HUDEP-2 (cell line): ENCODE results near the gene SSR3.
A peak's percentile ranks its signal among the peaks of the same experiment; 100 is the strongest.

ENCODE experiments used
- DNase-seq, 76 experiments: peaks; one replicate each; lab custom pipeline; 2025; ENCODE audit not compliant: unreplicated experiment in 76 of 76; lab: John Stamatoyannopoulos, UW

Gene SSR3

DNA sequence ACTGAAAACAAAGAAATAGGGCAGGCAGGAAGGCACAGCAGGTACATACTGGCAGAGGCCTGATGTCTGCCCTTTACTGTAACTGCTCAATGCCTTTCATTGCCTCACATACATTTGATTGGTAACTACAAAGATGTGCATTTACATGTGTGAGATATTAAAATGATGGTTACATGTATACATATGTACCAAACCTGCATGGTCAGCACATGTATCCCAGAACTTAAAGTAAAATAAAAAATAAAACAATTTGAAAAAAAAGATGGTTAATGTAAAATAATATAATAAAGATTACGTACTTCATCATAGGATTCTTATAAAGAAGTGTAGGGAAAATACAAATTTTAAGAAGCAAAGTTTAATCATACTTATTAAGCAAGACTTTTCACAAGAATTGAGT, 15.1 kb downstream of the SSR3 start:
- DNase-seq = no peak

GRCh38 chr3:156539051-156539450, 15.9 kb downstream of the SSR3 start:
- no peak for DNase-seq

DNA sequence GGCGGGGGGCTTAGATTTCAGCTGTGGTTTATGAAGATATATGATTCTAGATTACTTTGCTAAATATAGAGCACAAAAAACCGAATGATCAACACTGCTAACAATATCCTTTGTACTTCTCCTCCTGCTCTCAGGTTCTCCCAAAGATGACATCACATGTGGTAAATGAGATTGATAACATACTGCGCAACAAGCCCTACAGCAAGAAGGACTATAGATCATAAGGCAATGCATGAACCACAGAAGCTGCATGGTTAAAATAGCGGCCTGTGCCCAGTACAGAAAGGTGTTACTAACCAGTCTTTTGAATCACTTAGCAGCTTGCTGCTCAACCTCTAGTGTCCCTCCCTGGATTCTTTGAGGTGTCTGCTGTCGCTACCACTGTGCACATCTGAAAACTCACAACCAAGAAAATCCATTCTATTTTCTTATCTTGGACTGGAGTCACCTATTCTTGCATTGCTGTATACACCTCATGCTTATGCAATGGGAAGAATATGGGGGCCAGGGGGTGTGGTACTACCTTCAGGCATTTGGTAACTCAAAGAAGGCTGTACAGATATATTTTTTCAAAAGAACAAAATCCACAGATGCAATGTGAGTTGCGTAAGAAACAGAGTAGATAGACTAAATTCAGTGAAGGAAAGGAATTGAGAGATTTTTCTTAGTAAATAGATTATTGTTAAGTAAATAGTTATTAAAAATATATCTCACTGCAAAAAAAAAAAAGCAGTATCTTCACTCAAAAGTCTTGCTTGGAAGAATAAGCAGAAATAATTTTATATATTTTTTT, 18.2 kb downstream of the SSR3 start:
- DNase-seq = no peak

GRCh38 chr3:156535798-156536197, 19.1 kb downstream of the SSR3 start:
- DNase-seq = no peak

GRCh38 chr3:156535162-156535627, 19.7 kb downstream of the SSR3 start:
- DNase-seq = no peak

DNA sequence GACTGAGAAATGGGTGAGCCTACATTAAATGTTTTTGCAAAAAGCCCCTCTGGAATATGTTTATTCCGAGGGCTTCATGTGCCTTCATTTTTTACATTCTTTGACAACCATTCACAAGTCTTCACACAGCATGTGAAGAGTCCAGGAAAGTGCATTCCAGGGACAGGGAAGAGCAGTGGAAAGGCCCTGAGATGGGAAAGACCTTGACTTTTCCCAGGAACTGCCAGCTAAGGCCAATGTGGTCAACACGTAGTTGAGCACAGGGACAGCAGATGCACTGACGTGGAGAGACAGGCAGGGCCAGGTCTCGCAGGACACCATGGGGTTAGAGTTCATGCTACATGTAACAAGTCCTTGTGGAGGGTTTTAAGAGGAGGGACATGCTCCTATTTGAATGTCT, 21.7 kb downstream of the SSR3 start:
- DNase-seq = no peak

- no peak for DNase-seq
Observed at GRCh38 chr3:156532730-156533129, 22.2 kb downstream of the SSR3 start.

- DNase-seq = no peak
Observed at GRCh38 chr3:156530980-156531379, 23.9 kb downstream of the SSR3 start.

DNA sequence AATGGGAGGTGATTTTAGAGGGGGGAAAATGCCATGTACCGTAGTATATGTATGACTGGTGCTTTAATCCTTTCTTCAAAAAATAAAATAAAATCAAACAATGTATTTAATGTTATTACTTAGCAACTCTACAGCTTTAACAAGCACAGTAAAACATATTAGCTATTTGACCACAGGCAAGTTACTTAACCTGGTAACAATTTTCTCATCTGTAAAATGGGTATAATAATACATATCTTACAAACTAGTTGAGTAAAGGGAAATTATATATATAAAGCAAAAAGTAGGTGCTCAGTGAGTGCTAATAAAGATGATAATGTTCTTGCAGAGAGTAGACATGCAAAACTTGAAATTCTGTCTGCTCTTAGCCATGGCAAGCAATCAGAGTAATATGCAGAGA, 27.9 kb downstream of the SSR3 start:
- DNase-seq = no peak

GRCh38 chr3:156525808-156526207, 29.1 kb downstream of the SSR3 start:
- DNase-seq = no peak

DNA sequence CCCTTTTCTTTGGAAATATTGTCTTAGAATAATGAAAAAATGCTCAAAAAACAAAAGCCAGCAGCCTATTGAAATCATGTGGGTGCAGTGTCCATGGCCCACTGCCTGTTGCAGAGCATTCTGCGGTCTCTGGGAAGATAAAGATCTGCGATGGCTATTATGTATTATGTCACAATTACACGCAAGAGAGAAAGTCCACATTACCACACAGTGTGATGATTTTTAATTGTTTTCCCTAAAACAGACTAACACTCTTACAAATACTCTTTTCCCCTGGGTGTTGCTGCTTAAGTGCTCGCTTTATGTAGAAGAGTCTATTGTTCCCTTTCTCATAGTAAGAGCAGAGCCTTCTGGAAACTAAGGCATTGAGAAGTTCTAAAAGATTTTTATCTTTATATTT, 32.2 kb downstream of the SSR3 start:
- no peak for DNase-seq

GRCh38 chr3:156519758-156520162, 35.2 kb downstream of the SSR3 start:
- no peak for DNase-seq

DNA sequence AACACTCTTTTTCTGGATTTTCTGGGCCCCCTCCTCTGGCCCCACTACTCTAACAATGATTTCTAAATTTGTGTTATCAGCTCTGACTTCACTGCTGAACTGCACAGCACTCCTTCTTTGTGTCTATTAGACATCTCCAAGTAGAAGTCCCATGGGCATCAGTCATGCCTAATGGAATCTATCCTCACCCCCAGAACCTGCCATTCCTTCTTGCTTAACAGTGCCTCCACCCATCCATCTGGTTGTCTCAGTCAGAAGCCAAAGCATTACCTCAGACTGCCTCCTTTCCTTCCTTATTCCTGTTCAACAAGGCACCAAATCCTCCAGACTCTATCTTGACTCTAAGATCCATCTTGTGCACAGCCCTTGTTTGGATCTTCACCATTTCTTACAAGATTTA, 36.2 kb downstream of the SSR3 start:
- DNase-seq = no peak

DNA sequence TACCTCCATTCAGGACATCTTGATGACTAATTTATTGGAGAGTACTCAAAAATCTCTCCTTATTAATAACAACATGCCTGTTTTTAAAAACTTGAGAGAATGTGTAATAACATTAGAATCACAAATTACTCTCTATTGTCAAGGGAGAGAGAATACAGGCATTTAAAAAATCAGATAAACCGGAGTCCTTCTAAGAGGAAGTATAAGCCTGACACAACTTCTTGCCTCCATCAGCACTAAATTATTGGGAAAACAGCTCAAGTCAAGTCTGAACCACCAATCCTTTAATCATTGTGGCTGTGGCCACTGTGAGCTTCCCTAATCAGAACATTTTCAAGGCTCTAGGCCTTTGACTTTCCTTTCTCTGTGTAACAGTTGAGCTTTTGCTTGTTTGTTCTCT, 38.0 kb downstream of the SSR3 start:
- no peak for DNase-seq

- no peak for DNase-seq
Observed at GRCh38 chr3:156516284-156516683, 38.6 kb downstream of the SSR3 start.

- DNase-seq = no peak
Observed at GRCh38 chr3:156513619-156514018, 41.3 kb downstream of the SSR3 start.

DNA sequence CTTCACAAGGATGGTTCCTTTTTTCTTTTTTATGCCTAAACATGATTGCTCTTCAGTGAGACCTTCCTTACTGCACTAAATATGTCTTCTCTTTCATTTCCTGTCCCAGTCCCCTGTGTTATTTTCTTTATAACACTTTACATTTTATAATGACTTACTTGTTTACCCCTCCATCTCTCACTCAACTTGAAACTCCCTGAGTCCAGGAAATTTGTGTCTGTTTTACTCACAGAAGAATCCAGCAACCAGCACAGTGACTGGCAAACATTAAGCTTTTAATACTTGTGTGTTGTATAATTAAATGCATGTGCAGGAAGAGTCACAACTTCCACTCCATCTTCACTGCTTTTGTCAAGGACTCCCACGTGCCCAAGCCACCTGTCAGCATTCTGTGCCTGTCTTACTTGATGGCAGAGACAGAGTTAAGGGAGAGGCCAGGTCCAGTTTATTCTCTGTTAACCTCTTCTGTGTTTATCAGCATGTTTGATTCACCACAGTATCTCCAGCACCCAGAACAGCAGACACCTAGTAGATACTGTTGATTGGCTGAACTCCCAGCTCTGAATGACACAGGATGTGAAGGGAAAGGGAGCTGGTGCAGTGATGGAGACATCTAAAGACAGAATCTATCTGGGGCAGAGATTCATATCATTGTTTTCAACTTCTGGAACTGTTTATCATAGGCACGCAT, 42.8 kb downstream of the SSR3 start:
- DNase-seq = peak in 5 of 76 experiments; percentile 2 to 15 (median 8)

GRCh38 chr3:156509189-156510174, 45.4 kb downstream of the SSR3 start:
- peak in 17 of 76 experiments; percentile 1 to 53 (median 16) for DNase-seq

- DNase-seq = no peak
Observed at GRCh38 chr3:156507285-156507684, 47.6 kb downstream of the SSR3 start.

GRCh38 chr3:156498307-156498706, 56.6 kb downstream of the SSR3 start:
- no peak for DNase-seq

DNA sequence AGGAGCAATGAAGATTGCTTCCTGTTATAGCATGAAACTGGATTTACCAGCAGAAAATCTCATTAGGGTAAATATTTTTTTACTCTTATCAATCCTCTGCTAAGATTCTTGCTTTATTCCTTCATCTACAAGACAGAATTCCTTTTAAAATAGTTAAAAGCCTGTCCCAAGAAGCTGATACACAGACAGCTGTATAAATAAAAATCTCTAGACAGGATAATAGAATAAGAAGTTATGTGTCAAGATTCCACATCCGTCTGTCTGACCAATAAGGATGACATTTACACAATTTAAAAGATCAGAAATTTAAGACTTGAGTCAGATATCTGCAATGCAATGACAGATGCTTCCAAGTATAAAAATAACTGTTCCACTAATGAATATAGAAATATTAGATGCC, 57.6 kb downstream of the SSR3 start:
- no peak for DNase-seq
